HPDE6-E6E7 (cell line): ENCODE data around the gene CMTM5.
"Not testable (repeated sequence)": the region's sequence is repeated elsewhere in the genome, so short reads cannot be mapped to it uniquely, and the experiment has no call there.

ENCODE experiments used
- DNase-seq: peaks from one replicate; pipeline ENCODE4 v3.0.0; 2011; ENCODE audit warnings: missing footprints; ENCODE audit errors: extremely low spot score

CMTM5 gene

GRCh38 chr14:23398348-23398747, 21.5 kb downstream of the CMTM5 start:
- no peak for DNase-seq

- no peak for DNase-seq
These were observed 22.3 kb downstream of the CMTM5 start for GRCh38 chr14:23399136-23399535.

- no peak for DNase-seq
These were observed 22.7 kb downstream of the CMTM5 start for GRCh38 chr14:23399591-23399990.

GRCh38 chr14:23400496-23401149, 23.8 kb downstream of the CMTM5 start:
- not testable (repeated sequence) for DNase-seq

GRCh38 chr14:23401291-23401690, 24.4 kb downstream of the CMTM5 start:
- DNase-seq, result no peak

- no peak for DNase-seq
These were observed 25.7 kb downstream of the CMTM5 start for GRCh38 chr14:23402296-23403138.

- DNase-seq, result no peak
These were observed 26.2 kb downstream of the CMTM5 start for GRCh38 chr14:23403139-23403438.

GRCh38 chr14:23403908-23404307, 27.1 kb downstream of the CMTM5 start:
- no peak for DNase-seq

- no peak for DNase-seq
These were observed 27.6 kb downstream of the CMTM5 start for GRCh38 chr14:23404331-23404900.

- DNase-seq, result no peak
These were observed 28.2 kb downstream of the CMTM5 start for GRCh38 chr14:23405096-23405495.

GRCh38 chr14:23405516-23406025, 28.7 kb downstream of the CMTM5 start:
- DNase-seq, result no peak

GRCh38 chr14:23406244-23406643, 29.4 kb downstream of the CMTM5 start:
- DNase-seq, result no peak

GRCh38 chr14:23406725-23407355, 30.0 kb downstream of the CMTM5 start:
- no peak for DNase-seq

GRCh38 chr14:23407516-23408306, 30.9 kb downstream of the CMTM5 start, which contains the start of gene MYH6:
MYH6 (minus strand) TSS chr14:23408273; CDS start chr14:23407223, 1,050 bp downstream.
- DNase-seq, result no peak

GRCh38 chr14:23408307-23408630, 31.4 kb downstream of the CMTM5 start:
- DNase-seq, result no peak

GRCh38 chr14:23409475-23409874, 32.6 kb downstream of the CMTM5 start:
- DNase-seq, result no peak

GRCh38 chr14:23409966-23410635, 33.3 kb downstream of the CMTM5 start:
- DNase-seq, result no peak

GRCh38 chr14:23411563-23412525, 35.0 kb downstream of the CMTM5 start:
- no peak for DNase-seq

GRCh38 chr14:23413681-23414080, 36.8 kb downstream of the CMTM5 start:
- DNase-seq, result no peak

GRCh38 chr14:23414254-23414653, 37.4 kb downstream of the CMTM5 start:
- no peak for DNase-seq
